Activated CD8-positive, alpha-beta memory T cell treated with anti-CD3 and anti-CD28 coated beads for 36 hours (primary cell): ENCODE data around the gene SEC11A. TPM values are rescaled to one million over a fixed set of nuclear protein-coding genes. Genes with fewer than 3 reads are reported as not detected.
"Not testable (repeated sequence)": the region's sequence is repeated elsewhere in the genome, so short reads cannot be mapped to it uniquely, and the experiment has no call there.

ENCODE experiments used
- CTCF ChIA-PET: fragments of 350-600 bp; sonication (Branson Sonifier 250); formaldehyde crosslinking; loops from one replicate; lab custom pipeline; 2021; ENCODE audit warnings: antibody characterized with exemption; lab: Charles Lee
- POLR2A ChIA-PET: fragments of 350-600 bp; sonication (Branson Sonifier 250); formaldehyde crosslinking; loops from one replicate; lab custom pipeline; 2021; ENCODE audit warnings: antibody characterized with exemption; lab: Charles Lee
- total RNA-seq, 2 experiments: library from RNA; stranded (reverse); gene quantifications; one replicate each; pipeline ENCODE4 v1.2.3, GENCODE V29; 2021

Gene SEC11A
- total RNA-seq = 100 to 1,000 TPM; 126 to 129 TPM

- ChIA-PET POLR2A (interaction anchor here (0.6 to 3.3 kb wide), 13 partner anchors 14 to 242 kb away, joined by 3 to 52 read pairs (median 4); partner anchors contain the start of genes WDR73 and ZNF592), CTCF (interaction anchor here (0.8 to 2.7 kb wide), 7 partner anchors 14 to 36 kb away, joined by 3 to 10 read pairs (median 4); no protein-coding TSS in a partner anchor)
These were observed at the start of gene SEC11A for GRCh38 chr15:84716036-84716732. TSS of gene SEC11A (minus strand) at chr15:84716139. CDS start at chr15:84716075, 64 bp downstream.

GRCh38 chr15:84765675-84766074 is 49.7 kb upstream of the SEC11A start:
- ChIA-PET CTCF (no interaction called here), POLR2A (no interaction called here)

- CTCF ChIA-PET = interaction anchor here (0.6 kb wide), 1 partner anchor 93 kb away, joined by 3 read pairs; no protein-coding TSS in a partner anchor
- POLR2A ChIA-PET = interaction anchor here (0.5 kb wide), 1 partner anchor 21 kb away, joined by 4 read pairs; no protein-coding TSS in a partner anchor
These were observed 49.0 kb upstream of the SEC11A start for GRCh38 chr15:84764989-84765388.

- CTCF ChIA-PET = no interaction called here
These were observed 48.6 kb upstream of the SEC11A start for GRCh38 chr15:84764585-84764984.

GRCh38 chr15:84762840-84763572 is 47.1 kb upstream of the SEC11A start:
- ChIA-PET CTCF (no interaction called here), POLR2A (no interaction called here)

More at GRCh38 chr15:84764585-84764984, 48.6 kb upstream of the SEC11A start:
- POLR2A ChIA-PET = interaction anchor here (0.5 kb wide), 1 partner anchor 21 kb away, joined by 4 read pairs; no protein-coding TSS in a partner anchor

GRCh38 chr15:84761607-84762131 is 45.7 kb upstream of the SEC11A start:
- CTCF ChIA-PET = no interaction called here

GRCh38 chr15:84760219-84760618 is 44.3 kb upstream of the SEC11A start:
- CTCF ChIA-PET = no interaction called here
- POLR2A ChIA-PET = interaction anchor here (0.7 kb wide), 2 partner anchors 44 to 139 kb away, joined by 3 to 4 read pairs; partner anchors contain the start of gene SEC11A

More at GRCh38 chr15:84761607-84762131, 45.7 kb upstream of the SEC11A start:
- POLR2A ChIA-PET = no interaction called here

GRCh38 chr15:84759018-84759417 is 43.1 kb upstream of the SEC11A start:
- POLR2A ChIA-PET = interaction anchor here (0.6 kb wide), 1 partner anchor 100 kb away, joined by 5 read pairs; no protein-coding TSS in a partner anchor
- CTCF ChIA-PET = no interaction called here

- ChIA-PET CTCF (no interaction called here), POLR2A (interaction anchor here (0.6 kb wide), 1 partner anchor 21 kb away, joined by 3 read pairs; no protein-coding TSS in a partner anchor)
These were observed 40.0 kb upstream of the SEC11A start for GRCh38 chr15:84755736-84756527.

GRCh38 chr15:84754889-84755288 is 39.0 kb upstream of the SEC11A start:
- POLR2A ChIA-PET = interaction anchor here (0.6 kb wide), 3 partner anchors 35 to 282 kb away, joined by 3 to 10 read pairs (median 4); no protein-coding TSS in a partner anchor
- CTCF ChIA-PET = not testable (repeated sequence)

GRCh38 chr15:84752700-84753099 is 36.8 kb upstream of the SEC11A start:
- CTCF ChIA-PET = interaction anchor here (0.9 to 1.8 kb wide), 2 partner anchors 36 to 164 kb away, joined by 3 read pairs; no protein-coding TSS in a partner anchor

GRCh38 chr15:84752195-84752594 is 36.3 kb upstream of the SEC11A start:
- POLR2A ChIA-PET = interaction anchor here (1.1 kb wide), 1 partner anchor 16 kb away, joined by 3 read pairs; no protein-coding TSS in a partner anchor
- CTCF ChIA-PET = interaction anchor here (0.9 to 1.8 kb wide), 2 partner anchors 35 to 164 kb away, joined by 3 read pairs; no protein-coding TSS in a partner anchor

More at GRCh38 chr15:84752700-84753099, 36.8 kb upstream of the SEC11A start:
- POLR2A ChIA-PET = interaction anchor here (1.1 kb wide), 1 partner anchor 17 kb away, joined by 3 read pairs; no protein-coding TSS in a partner anchor

- CTCF ChIA-PET = interaction anchor here (0.9 to 1.8 kb wide), 2 partner anchors 35 to 163 kb away, joined by 3 read pairs; no protein-coding TSS in a partner anchor
- POLR2A ChIA-PET = interaction anchor here (1.1 kb wide), 1 partner anchor 16 kb away, joined by 3 read pairs; no protein-coding TSS in a partner anchor
These were observed 35.8 kb upstream of the SEC11A start for GRCh38 chr15:84751721-84752120.

- ChIA-PET CTCF (interaction anchor here (0.9 to 1.6 kb wide), 3 partner anchors 15 to 152 kb away, joined by 3 to 5 read pairs (median 3); no protein-coding TSS in a partner anchor), POLR2A (interaction anchor here (2.3 kb wide), 1 partner anchor 15 kb away, joined by 10 read pairs; no protein-coding TSS in a partner anchor)
These were observed 34.7 kb upstream of the SEC11A start for GRCh38 chr15:84750583-84751092.

- CTCF ChIA-PET = interaction anchor here (0.7 to 1.6 kb wide), 10 partner anchors 12 to 150 kb away, joined by 3 to 5 read pairs (median 4); partner anchors contain the start of genes SEC11A and WDR73
- POLR2A ChIA-PET = interaction anchor here (0.5 to 2.3 kb wide), 4 partner anchors 8 to 72 kb away, joined by 3 to 10 read pairs (median 4); partner anchors contain the start of gene SEC11A
These were observed 33.4 kb upstream of the SEC11A start for GRCh38 chr15:84749111-84749991.
